MCF 10A (cell line): ENCODE data around the gene POLD4. TPM values are rescaled to one million over a fixed set of nuclear protein-coding genes. Genes with fewer than 3 reads are reported as not detected.

Source experiments
- BruUV-seq: library from RNA; stranded (reverse); fragments of 400-500 nt; replicated peaks from 2 replicates; lab custom pipeline; 2021; lab: Mats Ljungman, UMichigan
- CTCF ChIA-PET: fragments of 300-600 bp; sonication (Branson Sonifier 250); formaldehyde crosslinking; extraction: SDS; loops from one replicate; lab custom pipeline; 2021; ENCODE audit warnings: antibody characterized with exemption, inconsistent platforms; lab: Yijun Ruan, JAX
- POLR2A ChIA-PET: fragments of 300-600, 350-650 bp; sonication (Branson Sonifier 250); formaldehyde crosslinking; extraction: SDS; loops from one replicate; lab custom pipeline; 2020; ENCODE audit warnings: antibody characterized with exemption, inconsistent platforms; lab: Yijun Ruan, JAX
- DNase-seq: peaks from one replicate; pipeline ENCODE4 v3.0.0-alpha.2; 2018; ENCODE audit not compliant: unreplicated experiment
- H3K27ac Mint-ChIP-seq: one replicate; pipeline ENCODE4 v1.8.0; 2022; ENCODE audit warnings: mild to moderate bottlenecking, low read depth, mixed read lengths; ENCODE audit not compliant: unreplicated experiment
- H3K27me3 Mint-ChIP-seq: one replicate; pipeline ENCODE4 v1.8.0; 2022; ENCODE audit warnings: mixed read lengths; ENCODE audit not compliant: insufficient read depth, unreplicated experiment
- H3K36me3 Mint-ChIP-seq: one replicate; pipeline ENCODE4 v1.8.0; 2022; ENCODE audit warnings: mild to moderate bottlenecking, moderate library complexity, mixed read lengths; ENCODE audit not compliant: insufficient read depth, unreplicated experiment
- H3K4me1 Mint-ChIP-seq: one replicate; pipeline ENCODE4 v1.8.0; 2022; ENCODE audit warnings: mixed read lengths; ENCODE audit not compliant: insufficient read depth, unreplicated experiment
- H3K4me3 Mint-ChIP-seq: one replicate; pipeline ENCODE4 v1.8.0; 2022; ENCODE audit warnings: mild to moderate bottlenecking, moderate library complexity, mixed read lengths; ENCODE audit not compliant: unreplicated experiment
- H3K9me3 Mint-ChIP-seq: one replicate; pipeline ENCODE4 v1.8.0; 2022; ENCODE audit warnings: mixed read lengths; ENCODE audit not compliant: unreplicated experiment
- CTCF ChIP-seq: fragments of 200-600 bp; IDR thresholded peaks from one replicate; pipeline ENCODE4 v1.8.0; 2022; ENCODE audit warnings: antibody characterized with exemption, mild to moderate bottlenecking; ENCODE audit not compliant: unreplicated experiment
- intact Hi-C: fragments of 100-400 bp; cut with micrococcal nuclease; formaldehyde crosslinking; loops from 2 replicates; pipeline ENCODE4 v1.14.1; 2022
- total RNA-seq: library from RNA; stranded (reverse); gene quantifications from 2 replicates; pipeline ENCODE4 v1.2.3, GENCODE V29; 2022

POLD4 gene
- total RNA-seq, 1 experiment from 2014 or later, result 54.8 TPM

GRCh38 chr11:67302571-67303131, 50.7 kb downstream of the POLD4 start:
- Mint-ChIP-seq H3K9me3 (no peaks in the 10 kb centered on the region), H3K36me3 (peaks cover 36% of the 10 kb centered on the region), H3K27ac (peak overlapping the region; percentile 23), H3K4me3 (peak overlapping the region; percentile 70), H3K27me3 (no peaks in the 10 kb centered on the region), H3K4me1 (peaks cover 11% of the 10 kb centered on the region)
- ChIA-PET POLR2A (interaction anchor here (0.6 to 5.7 kb wide), 16 partner anchors 10 to 352 kb away, joined by 3 to 107 read pairs (median 6); partner anchors contain the start of genes ANKRD13D, GRK2, PPP1CA and RAD9A), CTCF (interaction anchor here (0.6 to 1.8 kb wide), 5 partner anchors 15 to 108 kb away, joined by 3 to 5 read pairs (median 4); no protein-coding TSS in a partner anchor)
- intact Hi-C loops, result loop anchor here (2.0 kb wide), 1 partner anchor 14 kb away; no protein-coding TSS in a partner anchor
- peak; percentile 66 for DNase-seq
- TF ChIP-seq CTCF, result no peak
- no TSS peak for BruUV-seq

- intact Hi-C loops, result loop anchor here (2.0 kb wide), 1 partner anchor 15 kb away; no protein-coding TSS in a partner anchor
- ChIA-PET CTCF (interaction anchor here (1.2 to 2.3 kb wide), 2 partner anchors 15 to 39 kb away, joined by 5 to 8 read pairs; no protein-coding TSS in a partner anchor), POLR2A (interaction anchor here (0.7 to 5.7 kb wide), 10 partner anchors 9 to 351 kb away, joined by 3 to 107 read pairs (median 10); partner anchors contain the start of genes ANKRD13D, GRK2, RAD9A and RHOD)
- peaks cover 36% of the 10 kb centered on the region for H3K36me3 Mint-ChIP-seq
- H3K4me3 Mint-ChIP-seq, result peak overlapping the region; percentile 70
- no TSS peak for BruUV-seq
- peak; percentile 78 for DNase-seq
- H3K27me3 Mint-ChIP-seq, result no peaks in the 10 kb centered on the region
- H3K27ac Mint-ChIP-seq, result no peak overlapping the region
- H3K9me3 Mint-ChIP-seq, result peaks cover 1% of the 10 kb centered on the region
- TF ChIP-seq CTCF, result no peak
- H3K4me1 Mint-ChIP-seq, result peaks cover 11% of the 10 kb centered on the region
Measured at GRCh38 chr11:67301951-67302516, 51.3 kb downstream of the POLD4 start.

DNA sequence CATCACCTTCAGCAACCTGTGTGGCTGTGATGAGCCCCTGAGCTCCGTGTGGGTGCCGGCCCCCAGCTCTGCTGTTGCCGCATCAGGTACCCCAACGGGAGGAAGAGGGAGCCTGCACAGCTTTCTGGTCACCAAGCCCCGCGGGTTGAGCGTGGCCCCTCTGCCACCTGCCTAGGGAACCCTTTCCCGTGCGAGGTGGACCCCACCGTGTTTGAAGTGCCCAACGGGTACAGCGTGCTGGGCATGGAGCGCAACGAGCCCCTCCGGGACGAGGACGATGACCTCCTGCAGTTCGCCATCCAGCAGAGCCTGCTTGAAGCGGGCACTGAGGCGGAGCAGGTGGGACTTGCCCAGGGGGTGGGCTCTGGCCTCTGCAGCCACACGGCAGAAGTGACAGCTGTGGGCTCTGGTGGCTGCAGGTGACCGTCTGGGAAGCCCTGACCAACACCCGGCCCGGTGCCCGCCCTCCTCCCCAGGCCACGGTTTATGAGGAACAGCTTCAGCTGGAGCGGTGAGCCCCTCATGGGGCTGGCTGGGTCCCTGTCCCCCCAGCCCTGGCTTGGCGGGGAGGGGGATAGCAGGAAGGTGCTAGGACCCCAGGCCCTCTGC, 51.9 kb downstream of the POLD4 start:
- intact Hi-C loops, result no loop called here
- no peak for TF ChIP-seq CTCF
- Mint-ChIP-seq H3K4me3 (no peak overlapping the region), H3K9me3 (peaks cover 8% of the 10 kb centered on the region), H3K27ac (no peak overlapping the region), H3K4me1 (peaks cover 11% of the 10 kb centered on the region), H3K36me3 (peaks cover 41% of the 10 kb centered on the region), H3K27me3 (no peaks in the 10 kb centered on the region)
- DNase-seq, result no peak
- POLR2A ChIA-PET, result interaction anchor here (2.0 to 5.7 kb wide), 7 partner anchors 9 to 246 kb away, joined by 7 to 107 read pairs (median 17); partner anchors contain the start of genes ANKRD13D, GRK2 and RHOD
- CTCF ChIA-PET, result interaction anchor here (2.3 kb wide), 1 partner anchor 16 kb away, joined by 8 read pairs; no protein-coding TSS in a partner anchor
- no TSS peak for BruUV-seq

Other genes with a start within 250 kb of the POLD4 start
- gene KDM2A, start 234.3 kb downstream of the POLD4 start, total RNA-seq, result 63.8 and 64.5 TPM in 2 replicates
- gene GRK2, start 87.1 kb downstream of the POLD4 start, total RNA-seq, result 48.1 and 50.1 TPM in 2 replicates
- 39.7 and 46.2 TPM in 2 replicates for gene ANKRD13D, start 64.2 kb downstream of the POLD4 start, total RNA-seq
- 31.7 and 38.0 TPM in 2 replicates for gene SSH3, start 50.0 kb downstream of the POLD4 start, total RNA-seq
- gene CLCF1, start 20.1 kb upstream of the POLD4 start, total RNA-seq, result 5.8 and 7.0 TPM in 2 replicates
- 9.9 and 18.3 TPM in 2 replicates for gene RAD9A, start 38.4 kb upstream of the POLD4 start, total RNA-seq
- gene PPP1CA, start 48.3 kb upstream of the POLD4 start, total RNA-seq, result 123 and 143 TPM in 2 replicates
- not detected in 2 replicates for gene TBC1D10C, start 50.5 kb upstream of the POLD4 start, total RNA-seq
- gene CARNS1, start 62.1 kb upstream of the POLD4 start, total RNA-seq, result 0.07 TPM in 1 of 2 replicates, not detected in the other
- 49.8 and 60.1 TPM in 2 replicates for gene RPS6KB2, start 74.9 kb upstream of the POLD4 start, total RNA-seq
- gene PTPRCAP, start 84.1 kb upstream of the POLD4 start, total RNA-seq, result 0.54 and 0.86 TPM in 2 replicates
- 44.9 and 59.8 TPM in 2 replicates for gene CORO1B, start 89.9 kb upstream of the POLD4 start, total RNA-seq
- gene GPR152, start 99.2 kb upstream of the POLD4 start, total RNA-seq, result not detected in 2 replicates
- gene CABP4, start 101.8 kb upstream of the POLD4 start, total RNA-seq, result not detected in 2 replicates
- gene TMEM134, start 115.7 kb upstream of the POLD4 start, total RNA-seq, result 49.7 and 50.1 TPM in 2 replicates
- gene AIP, start 129.5 kb upstream of the POLD4 start, total RNA-seq, result 28.7 and 30.5 TPM in 2 replicates
- gene PITPNM1, start 151.8 kb upstream of the POLD4 start, total RNA-seq, result 38.7 and 51.0 TPM in 2 replicates
- 93.7 and 136 TPM in 2 replicates for gene CDK2AP2, start 154.6 kb upstream of the POLD4 start, total RNA-seq
- not detected in 2 replicates for gene CABP2, start 169.9 kb upstream of the POLD4 start, total RNA-seq
- 1,641 and 1,733 TPM in 2 replicates for gene GSTP1, start 230.3 kb upstream of the POLD4 start, total RNA-seq